Motor neuron (in vitro differentiated cells): ENCODE results near the gene GFPT2. TPM values are rescaled to one million over a fixed set of nuclear protein-coding genes. Genes with fewer than 3 reads are reported as not detected.
A peak's percentile ranks its signal among the peaks of the same experiment; 100 is the strongest.

Experiments
- ATAC-seq, 8 experiments: fragments of 200-7000 bp; cut with Tn5 transposase; replicated peaks in 6 of 8; 2 replicates each; pipeline ENCODE4 v1.8.0; 2021; ENCODE audit warnings: mild to moderate bottlenecking in 8 of 8, moderate library complexity in 8 of 8
- H3K27ac ChIP-seq, 2 donors: fragments of 250-450 bp; sonication (Bioruptor Pico); 2 replicates each; pipeline ENCODE4 v1.9.0; 2021; ENCODE audit warnings: antibody characterized with exemption in 2 of 2, mild to moderate bottlenecking in 2 of 2, moderate library complexity in 1 of 2
- H3K4me1 ChIP-seq, 2 donors: fragments of 250-450 bp; sonication (Bioruptor Pico); replicated peaks in 1 of 2; 2 replicates each; pipeline ENCODE4 v1.6.1; 2021; ENCODE audit warnings: antibody characterized with exemption in 2 of 2, mild to moderate bottlenecking in 2 of 2, moderate library complexity in 1 of 2
- H3K4me3 ChIP-seq, 5 donors: fragments of 250-450 bp; sonication (Bioruptor Pico); 2 replicates each; pipeline ENCODE4 v1.9.0; 2021; ENCODE audit warnings: antibody characterized with exemption in 5 of 5, mild to moderate bottlenecking in 5 of 5, moderate library complexity in 4 of 5
- WGBS, 10 experiments: fragments of 450-650 bp; shearing (Covaris generic); methylation state at CpG; one replicate each; pipeline ENCODE4 v1.0.0; 2022; 5-methylcytosine and 5-hydroxymethylcytosine counted together
- in situ Hi-C, 9 experiments: fragments of 400-800 bp; cut with MboI; loops; one replicate each; pipeline ENCODE4 v1.15.0; 2021; ENCODE audit warnings: low sequenced_read_pairs in 9 of 9, low pct_unique_long_range_greater_than_20kb in 2 of 9; ENCODE audit not compliant: unreplicated experiment in 9 of 9
- total RNA-seq, 8 experiments: library from RNA; unstranded; fragments of 300-600 nt; gene quantifications; 2 replicates each; pipeline versions ENCODE4 v1.2.3 to v1.2.4, GENCODE V29; 2022

GFPT2 gene
- total RNA-seq, 8 experiments from 2014 or later = 3.8 to 140 (median 9.5) TPM

GRCh38 chr5:180343831-180344695, 9.1 kb downstream of the GFPT2 start:
- no peak overlapping the region for H3K4me3 ChIP-seq
- in situ Hi-C loops = no loop called here
- WGBS, 10 experiments = 0 to 80% (median 43%) methylated on average over 1 to 9 of the region's 14 CpGs; no CpG with 5 or more reads in 3 of the 10 experiments
- ATAC-seq = peak; percentile 14 to 71 (median 46)
- H3K27ac ChIP-seq = no peak overlapping the region
- H3K4me1 ChIP-seq = peaks cover 28 to 38% of the 10 kb centered on the region in 2 donors

GRCh38 chr5:180343110-180343830, 9.9 kb downstream of the GFPT2 start:
- peak overlapping the region; percentile 52 to 71 for H3K27ac ChIP-seq
- in situ Hi-C loops = no loop called here
- WGBS, 10 experiments = 0 to 49% (median 17%) methylated on average over 3 to 14 of the region's 19 CpGs; no CpG with 5 or more reads in 1 of the 10 experiments
- H3K4me1 ChIP-seq = peaks cover 28 to 35% of the 10 kb centered on the region in 2 donors
- ATAC-seq = peak; percentile 12 to 78 (median 64)
- peak overlapping the region in 2 of 5 donors; percentile 7 to 17 for H3K4me3 ChIP-seq

DNA sequence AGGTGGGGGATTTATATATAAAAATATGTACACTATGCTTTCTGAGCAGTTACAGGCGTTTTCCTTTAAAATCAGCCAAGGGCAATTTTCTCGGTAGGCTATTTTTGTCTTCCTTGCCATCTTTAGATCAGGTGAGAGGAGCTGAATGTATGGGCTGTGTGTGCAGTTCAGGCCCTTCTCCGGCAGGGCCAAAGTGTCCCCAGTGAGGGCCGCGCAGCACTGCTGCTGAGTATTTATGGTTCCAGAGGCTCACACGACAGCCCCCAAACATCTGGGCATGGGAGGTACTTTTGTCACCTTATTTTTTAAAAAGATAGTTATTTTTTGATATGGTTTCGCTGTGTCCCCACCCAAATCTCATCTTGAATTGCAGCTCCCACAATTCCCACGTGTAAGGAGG, 11.5 kb downstream of the GFPT2 start:
- 54 to 100% (median 74%) methylated on average over 1 to 4 of the region's 8 CpGs; no CpG with 5 or more reads in 1 of the 10 experiments for WGBS, 10 experiments
- H3K4me3 ChIP-seq = no peak overlapping the region
- H3K4me1 ChIP-seq = peaks cover 15 to 18% of the 10 kb centered on the region in 2 donors
- in situ Hi-C loops = no loop called here
- no peak overlapping the region for H3K27ac ChIP-seq
- ATAC-seq = peak in 1 of 8 experiments; percentile 23

DNA sequence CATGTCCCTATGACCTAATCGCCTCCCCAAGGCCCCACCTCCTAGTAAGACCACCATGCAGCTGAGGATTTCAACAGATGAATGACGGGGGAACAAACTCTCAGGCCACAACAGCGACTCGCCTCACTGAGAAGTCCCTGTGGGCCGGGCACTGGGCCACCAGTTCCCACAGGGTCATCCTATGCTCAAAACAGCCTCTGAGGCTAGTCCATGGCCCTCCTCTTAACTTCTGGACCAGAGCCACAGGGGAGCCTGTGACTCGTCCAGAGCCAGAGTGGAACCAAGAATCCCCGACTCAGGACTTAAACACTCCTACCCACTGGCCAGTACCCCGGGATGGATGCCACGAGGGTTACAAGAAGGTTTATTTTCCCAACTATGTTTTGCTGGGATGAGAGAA, 12.3 kb downstream of the GFPT2 start:
- Histone ChIP-seq H3K4me3 (no peak overlapping the region), H3K4me1 (peaks cover 15 to 17% of the 10 kb centered on the region in 2 donors), H3K27ac (no peak overlapping the region)
- WGBS, 10 experiments = 17 to 100% (median 80%) methylated on average over 1 to 5 of the region's 9 CpGs; no CpG with 5 or more reads in 5 of the 10 experiments
- no peak for ATAC-seq
- in situ Hi-C loops = no loop called here

- WGBS, 10 experiments = 31 to 100% (median 87%) methylated on average over 1 to 5 of the region's 7 CpGs; no CpG with 5 or more reads in 2 of the 10 experiments
- H3K27ac ChIP-seq = no peak overlapping the region
- in situ Hi-C loops = no loop called here
- no peak for ATAC-seq
- peaks cover 15 to 17% of the 10 kb centered on the region in 2 donors for H3K4me1 ChIP-seq
- no peak overlapping the region for H3K4me3 ChIP-seq
Observed at GRCh38 chr5:180339583-180340183, 13.5 kb downstream of the GFPT2 start.

DNA sequence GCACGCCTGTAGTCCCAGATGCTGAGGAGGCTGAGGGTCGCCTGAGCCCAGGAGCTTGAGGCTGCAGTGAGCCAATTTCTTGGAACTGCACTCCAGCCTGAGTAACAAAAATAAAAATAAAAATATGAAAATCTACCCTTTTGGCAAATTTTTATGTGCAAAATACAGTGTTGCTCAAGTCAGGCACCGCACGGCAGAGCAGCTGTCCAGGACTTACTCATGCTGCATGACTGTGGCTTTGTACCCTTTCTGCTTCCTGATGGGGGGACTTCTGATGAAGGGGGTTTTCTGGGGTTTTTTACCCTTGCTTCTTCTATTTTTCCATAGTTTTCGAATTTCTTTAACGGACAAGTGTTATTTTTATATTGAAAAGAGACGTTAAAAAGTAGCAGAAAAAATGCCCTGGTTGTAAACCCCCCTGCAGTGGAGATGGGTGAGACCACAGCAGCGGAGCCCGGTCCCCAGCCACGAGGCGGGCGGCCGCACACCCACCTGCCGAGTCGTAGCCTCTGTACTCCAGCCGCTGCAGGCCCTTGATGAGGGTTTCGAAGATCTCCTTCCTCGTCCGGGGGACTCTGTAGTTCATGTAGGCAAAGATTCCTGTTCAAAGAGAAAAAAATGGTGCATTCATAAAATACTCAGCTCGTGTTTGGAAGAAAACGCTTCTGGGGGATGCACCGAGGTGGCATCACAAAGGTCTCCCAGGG, 15.0 kb downstream of the GFPT2 start:
- Histone ChIP-seq H3K4me3 (no peak overlapping the region), H3K27ac (no peak overlapping the region), H3K4me1 (peaks cover under 1 to 5% of the 10 kb centered on the region in 2 donors)
- in situ Hi-C loops = no loop called here
- ATAC-seq = no peak
- WGBS, 10 experiments = 40 to 100% (median 94%) methylated on average over 1 to 22 of the region's 22 CpGs

GRCh38 chr5:180336234-180337020, 16.7 kb downstream of the GFPT2 start:
- WGBS, 10 experiments = 90 to 100% (median 97%) methylated on average over 1 to 21 of the region's 34 CpGs; no CpG with 5 or more reads in 1 of the 10 experiments
- Histone ChIP-seq H3K4me3 (no peak overlapping the region), H3K27ac (no peak overlapping the region), H3K4me1 (no peaks in the 10 kb centered on the region)
- in situ Hi-C loops = no loop called here
- no peak for ATAC-seq

GRCh38 chr5:180335614-180336233, 17.4 kb downstream of the GFPT2 start:
- whole genome bisulfite sequencing, 10 experiments = 89 to 100% (median 97%) methylated on average over 1 to 10 of the region's 19 CpGs; no CpG with 5 or more reads in 5 of the 10 experiments
- in situ Hi-C loops = no loop called here

DNA sequence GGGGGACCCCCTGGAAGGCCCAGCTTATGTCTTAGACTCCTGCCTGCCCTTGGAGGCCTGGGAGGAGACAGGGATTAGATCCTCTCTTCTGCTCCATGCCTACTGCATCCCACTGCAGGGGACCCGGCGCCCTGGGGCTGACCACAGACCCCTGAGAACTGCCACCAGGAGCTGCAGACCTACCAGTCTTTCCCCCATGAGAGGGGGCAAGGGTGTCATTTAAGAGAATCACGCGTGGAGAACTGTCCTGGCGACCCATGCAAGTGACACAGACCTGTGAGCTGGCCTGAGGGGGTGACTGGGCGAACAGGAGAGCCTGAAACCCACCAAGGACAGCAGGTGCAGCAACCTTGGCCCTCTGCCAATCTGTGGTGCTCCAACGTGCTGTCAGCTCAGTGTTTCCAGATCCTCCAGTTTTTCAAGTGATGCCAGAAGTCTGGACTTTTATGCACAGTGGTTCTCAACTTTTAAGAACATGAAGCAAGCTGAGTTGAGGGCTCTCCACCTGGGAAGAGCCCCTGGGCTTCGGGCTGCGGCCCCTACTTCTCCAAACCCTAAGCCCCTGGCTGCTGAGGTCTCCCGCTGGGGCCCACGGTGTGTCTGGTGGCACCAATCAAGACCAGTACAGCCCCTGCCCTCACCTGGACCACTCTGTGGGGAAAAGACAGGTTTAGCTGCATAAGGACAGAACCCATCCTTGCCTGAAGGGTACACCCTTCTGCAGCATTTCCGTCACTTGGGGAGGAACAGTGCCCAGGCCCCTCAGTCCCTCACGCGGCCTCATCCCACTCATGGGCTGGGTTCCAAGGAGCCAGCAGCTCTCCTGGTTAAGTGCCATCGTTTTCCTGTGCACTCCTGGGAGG, 18.2 kb downstream of the GFPT2 start:
- no peak for ATAC-seq
- in situ Hi-C loops = no loop called here
- WGBS, 10 experiments = 80 to 100% (median 94%) methylated on average over 1 to 7 of the region's 15 CpGs; no CpG with 5 or more reads in 5 of the 10 experiments
- H3K4me3 ChIP-seq = no peak overlapping the region
- no peak overlapping the region for H3K27ac ChIP-seq
- H3K4me1 ChIP-seq = no peaks in the 10 kb centered on the region

More at GRCh38 chr5:180335614-180336233, 17.4 kb downstream of the GFPT2 start:
- Histone ChIP-seq H3K27ac (no peak overlapping the region), H3K4me1 (no peaks in the 10 kb centered on the region), H3K4me3 (no peak overlapping the region)
- ATAC-seq = no peak

- no peak overlapping the region for H3K4me3 ChIP-seq
- H3K27ac ChIP-seq = no peak overlapping the region
- H3K4me1 ChIP-seq = no peaks in the 10 kb centered on the region
- WGBS, 10 experiments = 94 to 100% methylated on average over 1 to 3 of the region's 6 CpGs; no CpG with 5 or more reads in 8 of the 10 experiments
- in situ Hi-C loops = no loop called here
- peak in 1 of 8 experiments; percentile 1 for ATAC-seq
Observed at GRCh38 chr5:180334176-180334575, 19.0 kb downstream of the GFPT2 start.

DNA sequence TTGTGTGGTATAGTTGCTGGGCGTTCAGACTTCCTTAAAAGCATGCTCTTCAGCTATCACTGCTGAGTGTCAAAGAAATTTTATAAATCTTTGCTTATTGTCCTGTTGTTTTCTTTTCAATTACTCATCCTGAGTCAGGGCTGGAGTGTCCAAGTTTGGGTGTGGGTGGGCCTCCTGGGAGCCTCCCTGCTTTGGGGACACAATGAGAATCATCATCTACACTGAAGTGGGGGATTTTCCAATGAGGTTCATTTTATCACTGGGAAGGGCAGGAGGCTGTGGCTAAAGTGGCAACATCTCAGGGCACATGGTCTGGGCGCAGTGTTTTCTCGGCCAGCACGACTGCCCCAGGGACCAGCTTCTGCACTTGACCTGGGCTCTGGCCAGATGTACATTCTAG, 19.5 kb downstream of the GFPT2 start:
- no peak overlapping the region for H3K27ac ChIP-seq
- no peaks in the 10 kb centered on the region for H3K4me1 ChIP-seq
- WGBS, 10 experiments = 0 to 100% (median 100%) methylated on average over 1 to 4 of the region's 4 CpGs; no CpG with 5 or more reads in 1 of the 10 experiments
- no peak overlapping the region for H3K4me3 ChIP-seq
- in situ Hi-C loops = no loop called here
- ATAC-seq = peak in 2 of 8 experiments; percentile 3 to 25
